Right lobe of liver (tissue), 6 donors: ENCODE measurements around the gene NT5DC1. TPM values are rescaled to one million over a fixed set of nuclear protein-coding genes. Genes with fewer than 3 reads are reported as not detected.

ENCODE experiments used
- ATAC-seq, 4 donors: fragments of 200-7000 bp; cut with Tn5 transposase; one replicate each; pipeline ENCODE4 v1.9.1; 2020; ENCODE audit warnings: mild to moderate bottlenecking in 4 of 4, moderate library complexity in 4 of 4
- DNase-seq, 3 donors: peaks; one replicate each; pipeline ENCODE4 v3.0.0-alpha.2; 2020
- H3K27ac ChIP-seq, 3 donors: fragments of 200-600 bp; one replicate each; pipeline ENCODE4 v1.8.0; 2022
- H3K27me3 ChIP-seq, 2 donors: fragments of 200-600 bp; one replicate each; pipeline ENCODE4 v1.8.0; 2022
- H3K36me3 ChIP-seq, 4 donors: fragments of 200-600 bp; sonication (generic) in 1 of 4; one replicate each; pipeline versions ENCODE4 v1.5.1 to v1.8.0; 2017 to 2022; ENCODE audit warnings: control low read depth in 1 of 4
- H3K4me1 ChIP-seq, 4 donors: fragments of 200-600 bp; sonication (generic) in 1 of 4; one replicate each; pipeline versions ENCODE4 v1.5.1 to v1.8.0; 2017 to 2022; ENCODE audit warnings: control low read depth in 1 of 4
- H3K4me3 ChIP-seq, 3 donors: fragments of 200-600 bp; one replicate each; pipeline ENCODE4 v1.8.0; 2022
- H3K9me3 ChIP-seq, 4 donors: fragments of 200-600 bp; sonication (generic) in 1 of 4; one replicate each; pipeline versions ENCODE4 v1.5.1 to v1.8.0; 2017 to 2022; ENCODE audit warnings: control low read depth in 1 of 4
- CTCF ChIP-seq, 4 donors: fragments of 200-600 bp in 3 of 4; fragments of 450-650 bp in 1 of 4; IDR thresholded peaks; one replicate each; pipeline versions ENCODE4 v1.5.1 to v1.8.0; 2016 to 2022; ENCODE audit warnings: antibody characterized with exemption in 4 of 4, mild to moderate bottlenecking in 2 of 4
- POLR2A ChIP-seq: fragments of 450-650 bp; IDR thresholded peaks from one replicate; pipeline ENCODE4 v1.6.1; 2017; ENCODE audit warnings: antibody characterized with exemption, mild to moderate bottlenecking
- WGBS: methylation state at CpG from one replicate; pipeline ENCODE4 v1.1.6; 2018; ENCODE audit warnings: low coverage, low lambda C conversion rate; ENCODE audit not compliant: insufficient coverage; ENCODE audit errors: missing lambda C conversion rate; 5-methylcytosine and 5-hydroxymethylcytosine counted together
- intact Hi-C, 2 donors: fragments of 100-400 bp; cut with DNase I; formaldehyde crosslinking; loops; one replicate each; pipeline versions ENCODE4 v1.11.2 to v1.14.1; 2022
- total RNA-seq, 6 experiments: library from RNA; depleted of rRNA in 2 of 6; stranded (reverse); fragments of >200 nt in 2 of 6; fragmentation: NEBNext Ultra II Directional in 3 of 6; extraction: Animal tissue kit (Norgen Biotek cat#: 25700) in 3 of 6; gene quantifications; one replicate each; pipeline versions ENCODE4 v1.1.0 to v1.2.4, GENCODE V29; 2016 to 2023
- donor health status: DM: no; HTN: yes; CAD: no.
- donor health status: DM: no; HTN: no; CAD: no.
- donor health status: DM: no; HTN: no; CAD: no.
- donor health status: DM: no; HTN: yes; CAD: no.
- donor health status: DM: no; HTN: yes; CAD: no.

NT5DC1 gene
- total RNA-seq, 6 experiments from 2014 or later: 8.5 to 49.1 (median 34.8) TPM

GRCh38 chr6:116210316-116210715 lies 109.7 kb downstream of the NT5DC1 start:
- intact Hi-C loops: no loop called here
- TF ChIP-seq CTCF (IDR thresholded peaks at IDR 0.05) (no peak), POLR2A (no peak)
- Histone ChIP-seq H3K36me3 (no peaks in the 10 kb centered on the region), H3K27me3 (no peaks in the 10 kb centered on the region), H3K27ac (no peak overlapping the region), H3K4me3 (no peak overlapping the region), H3K9me3 (no peaks in the 10 kb centered on the region), H3K4me1 (no peaks in the 10 kb centered on the region)
- DNase-seq: no peak
- no peak for ATAC-seq
- WGBS: 64% methylated on average over 5 of the region's 5 CpGs

GRCh38 chr6:116210750-116211425 lies 110.2 kb downstream of the NT5DC1 start:
- peak; percentile 64 to 78 (median 72) for DNase-seq
- Histone ChIP-seq H3K4me1 (no peaks in the 10 kb centered on the region), H3K36me3 (no peaks in the 10 kb centered on the region), H3K4me3 (no peak overlapping the region), H3K27me3 (no peaks in the 10 kb centered on the region), H3K9me3 (no peaks in the 10 kb centered on the region), H3K27ac (no peak overlapping the region)
- ATAC-seq: peak; percentile 90 to 99 (median 94)
- intact Hi-C loops: no loop called here
- no peak for TF ChIP-seq POLR2A
- no peak for TF ChIP-seq CTCF (IDR thresholded peaks at IDR 0.05)
- WGBS: 31% methylated on average over 3 of the region's 3 CpGs

- DNase-seq (no peak), ATAC-seq (no peak)
- intact Hi-C loops: no loop called here
- Histone ChIP-seq H3K4me1 (no peaks in the 10 kb centered on the region), H3K27ac (no peak overlapping the region), H3K9me3 (no peaks in the 10 kb centered on the region), H3K27me3 (no peaks in the 10 kb centered on the region), H3K36me3 (no peaks in the 10 kb centered on the region), H3K4me3 (no peak overlapping the region)
- 79% methylated on average over 1 of the region's 1 CpG for WGBS
- TF ChIP-seq POLR2A (no peak), CTCF (IDR thresholded peaks at IDR 0.05) (no peak)
Measured at GRCh38 chr6:116214681-116215080, 114.0 kb downstream of the NT5DC1 start.

GRCh38 chr6:116215414-116215813 lies 114.8 kb downstream of the NT5DC1 start:
- no peaks in the 10 kb centered on the region for H3K36me3 ChIP-seq
- 82% methylated on average over 5 of the region's 5 CpGs for WGBS
- no peak for TF ChIP-seq CTCF (IDR thresholded peaks at IDR 0.05)
- no peak for TF ChIP-seq POLR2A
- no peaks in the 10 kb centered on the region for H3K27me3 ChIP-seq
- H3K9me3 ChIP-seq: no peaks in the 10 kb centered on the region
- H3K27ac ChIP-seq: no peak overlapping the region
- no peak for DNase-seq
- ATAC-seq: no peak
- intact Hi-C loops: no loop called here
- no peaks in the 10 kb centered on the region for H3K4me1 ChIP-seq
- H3K4me3 ChIP-seq: no peak overlapping the region
